ENCODE data around the gene STKLD1. TPM values are rescaled to one million over a fixed set of nuclear protein-coding genes. Genes with fewer than 3 reads are reported as not detected.

Gene STKLD1
- total RNA-seq, 1 experiment from 2014 or later = 0.94 TPM

GRCh38 chr9:133453651-133454050 lies 77.5 kb downstream of the STKLD1 start:
- Mint-ChIP-seq H3K27ac (ENCODE audit: unreplicated experiment) (no peak overlapping the region), H3K4me1 (ENCODE audit: low read depth, unreplicated experiment) (peaks cover 13% of the 10 kb centered on the region), H3K36me3 (ENCODE audit: insufficient read depth, unreplicated experiment) (peaks cover under 1% of the 10 kb centered on the region), H3K4me3 (ENCODE audit: low read depth, unreplicated experiment) (no peak overlapping the region), H3K27me3 (ENCODE audit: unreplicated experiment) (no peaks in the 10 kb centered on the region), H3K9me3 (ENCODE audit: low read depth, unreplicated experiment) (no peaks in the 10 kb centered on the region)
- no TSS peak for BruUV-seq (replicated peaks)
- CTCF ChIA-PET = interaction anchor here (0.6 kb wide), 1 partner anchor 18 kb away, joined by 5 read pairs; no protein-coding TSS in a partner anchor
- TF ChIP-seq CTCF (IDR thresholded peaks at IDR 0.05; ENCODE audit: unreplicated experiment) = no peak
- intact Hi-C loops (cut with micrococcal nuclease; ENCODE audit: unreplicated experiment) = no loop called here
- no peak for DNase-seq

GRCh38 chr9:133454325-133454724 lies 78.2 kb downstream of the STKLD1 start:
- no peak overlapping the region for H3K27ac Mint-ChIP-seq (ENCODE audit: unreplicated experiment)
- DNase-seq = no peak
- H3K4me3 Mint-ChIP-seq (ENCODE audit: low read depth, unreplicated experiment) = no peak overlapping the region
- H3K4me1 Mint-ChIP-seq (ENCODE audit: low read depth, unreplicated experiment) = peaks cover 9% of the 10 kb centered on the region
- BruUV-seq (replicated peaks) = no TSS peak
- no peak for TF ChIP-seq CTCF (IDR thresholded peaks at IDR 0.05; ENCODE audit: unreplicated experiment)
- intact Hi-C loops (cut with micrococcal nuclease; ENCODE audit: unreplicated experiment) = no loop called here
- no peaks in the 10 kb centered on the region for H3K9me3 Mint-ChIP-seq (ENCODE audit: low read depth, unreplicated experiment)
- H3K36me3 Mint-ChIP-seq (ENCODE audit: insufficient read depth, unreplicated experiment) = peaks cover 7% of the 10 kb centered on the region
- CTCF ChIA-PET = no interaction called here
- no peaks in the 10 kb centered on the region for H3K27me3 Mint-ChIP-seq (ENCODE audit: unreplicated experiment)

- Mint-ChIP-seq H3K4me3 (ENCODE audit: low read depth, unreplicated experiment) (no peak overlapping the region), H3K27ac (ENCODE audit: unreplicated experiment) (no peak overlapping the region), H3K36me3 (ENCODE audit: insufficient read depth, unreplicated experiment) (peaks cover 15% of the 10 kb centered on the region), H3K27me3 (ENCODE audit: unreplicated experiment) (no peaks in the 10 kb centered on the region), H3K9me3 (ENCODE audit: low read depth, unreplicated experiment) (no peaks in the 10 kb centered on the region), H3K4me1 (ENCODE audit: low read depth, unreplicated experiment) (peaks cover under 1% of the 10 kb centered on the region)
- CTCF ChIA-PET = no interaction called here
- intact Hi-C loops (cut with micrococcal nuclease; ENCODE audit: unreplicated experiment) = no loop called here
- no TSS peak for BruUV-seq (replicated peaks)
- TF ChIP-seq CTCF (IDR thresholded peaks at IDR 0.05; ENCODE audit: unreplicated experiment) = no peak
- no peak for DNase-seq
These were observed 78.9 kb downstream of the STKLD1 start for GRCh38 chr9:133454943-133455673.

Other genes with a start within 250 kb of the STKLD1 start
- gene GBGT1, start 212.5 kb upstream of the STKLD1 start, total RNA-seq (2022) = not detected in 2 replicates
- gene OBP2B, start 167.1 kb upstream of the STKLD1 start, total RNA-seq (2022) = not detected in 2 replicates
- gene ABO, start 101.2 kb upstream of the STKLD1 start, total RNA-seq (2022) = 2.8 and 3.3 TPM in 2 replicates
- 20.4 and 23.1 TPM in 2 replicates for gene SURF6, start 40.2 kb upstream of the STKLD1 start, total RNA-seq (2022)
- gene MED22, start 28.2 kb upstream of the STKLD1 start, total RNA-seq (2022) = 24.4 and 27.6 TPM in 2 replicates
- gene RPL7A, start 28.1 kb upstream of the STKLD1 start, total RNA-seq (2022) = 835 and 904 TPM in 2 replicates
- 47.9 and 50.9 TPM in 2 replicates for gene SURF1, start 19.9 kb upstream of the STKLD1 start, total RNA-seq (2022)
- 20.6 and 22.9 TPM in 2 replicates for gene SURF2, start 19.8 kb upstream of the STKLD1 start, total RNA-seq (2022)
- gene SURF4, start 306 bp upstream of the STKLD1 start, total RNA-seq (2022) = 128 and 129 TPM in 2 replicates
- gene REXO4, start 41.6 kb downstream of the STKLD1 start, total RNA-seq (2022) = 23.4 and 25.8 TPM in 2 replicates
- 4.7 and 5.8 TPM in 2 replicates for gene ADAMTS13, start 46.0 kb downstream of the STKLD1 start, total RNA-seq (2022)
- gene CACFD1, start 83.6 kb downstream of the STKLD1 start, total RNA-seq (2022) = 15.1 and 19.9 TPM in 2 replicates
- gene SLC2A6, start 102.7 kb downstream of the STKLD1 start, total RNA-seq (2022) = 9.3 and 11.6 TPM in 2 replicates
- not detected in 2 replicates for gene MYMK, start 148.6 kb downstream of the STKLD1 start, total RNA-seq (2022)
- 0.14 TPM in 1 of 2 replicates, not detected in the other for gene ADAMTSL2, start 158.3 kb downstream of the STKLD1 start, total RNA-seq (2022)
- gene FAM163B, start 233.0 kb downstream of the STKLD1 start, total RNA-seq (2022) = not detected in 2 replicates

Data from Calu3 (cell line).